ENCODE results near the gene TSPAN15. TPM values are rescaled to one million over a fixed set of nuclear protein-coding genes. Genes with fewer than 3 reads are reported as not detected.
A peak's percentile ranks its signal among the peaks of the same experiment; 100 is the strongest.

Gene TSPAN15
- total and polyA plus RNA-seq, 4 donors: 44.3 to 68.4 (median 55.0) TPM

DNA sequence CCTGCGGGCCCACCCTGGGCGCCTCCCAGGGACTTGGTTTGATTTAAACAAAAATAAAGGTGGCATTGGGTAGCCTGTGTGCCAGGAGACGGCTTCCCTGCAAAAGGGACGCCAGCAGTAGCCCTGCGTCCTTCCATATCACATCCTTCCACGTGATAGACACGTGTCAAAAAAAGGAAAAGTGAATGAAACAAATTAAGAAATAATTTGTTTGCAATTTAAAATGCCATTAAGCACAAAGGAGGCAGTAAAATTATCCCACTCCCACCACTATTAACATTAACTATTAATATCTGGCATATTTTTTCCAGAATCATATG, 42.1 kb upstream of the TSPAN15 start:
- Histone ChIP-seq H3K27me3 (ENCODE audit: control insufficient read depth in 3 of 3, insufficient read depth in 3 of 3, low read length in 2 of 3) (no peaks in the 10 kb centered on the region), H3K9me3 (ENCODE audit: control insufficient read depth in 4 of 4, insufficient read depth in 3 of 4, low read length in 3 of 4) (no peaks in the 10 kb centered on the region), H3K4me1 (ENCODE audit: control insufficient read depth in 5 of 5, insufficient read depth in 5 of 5, low read length in 5 of 5) (peaks cover 0 to 24% (median 17%) of the 10 kb centered on the region in 5 donors), H3K4me3 (peak overlapping the region; percentile 11), H3K27ac (ENCODE audit: low read depth in 1 of 2, low read length in 1 of 2) (peak overlapping the region; percentile 65 to 85), H3K36me3 (ENCODE audit: control insufficient read depth in 4 of 4, insufficient read depth in 4 of 4, low read length in 4 of 4) (no peaks in the 10 kb centered on the region), H3K9ac (ENCODE audit: insufficient read depth in 1 of 2, low read length in 2 of 2) (no peak overlapping the region)
- DNase-seq: no peak
- WGBS, 2 donors: 17 to 24% methylated on average over 7 of the region's 7 CpGs
- no peak for ATAC-seq (ENCODE audit: insufficient read depth, low FRiP score)
- TF ChIP-seq, protein P1, sequence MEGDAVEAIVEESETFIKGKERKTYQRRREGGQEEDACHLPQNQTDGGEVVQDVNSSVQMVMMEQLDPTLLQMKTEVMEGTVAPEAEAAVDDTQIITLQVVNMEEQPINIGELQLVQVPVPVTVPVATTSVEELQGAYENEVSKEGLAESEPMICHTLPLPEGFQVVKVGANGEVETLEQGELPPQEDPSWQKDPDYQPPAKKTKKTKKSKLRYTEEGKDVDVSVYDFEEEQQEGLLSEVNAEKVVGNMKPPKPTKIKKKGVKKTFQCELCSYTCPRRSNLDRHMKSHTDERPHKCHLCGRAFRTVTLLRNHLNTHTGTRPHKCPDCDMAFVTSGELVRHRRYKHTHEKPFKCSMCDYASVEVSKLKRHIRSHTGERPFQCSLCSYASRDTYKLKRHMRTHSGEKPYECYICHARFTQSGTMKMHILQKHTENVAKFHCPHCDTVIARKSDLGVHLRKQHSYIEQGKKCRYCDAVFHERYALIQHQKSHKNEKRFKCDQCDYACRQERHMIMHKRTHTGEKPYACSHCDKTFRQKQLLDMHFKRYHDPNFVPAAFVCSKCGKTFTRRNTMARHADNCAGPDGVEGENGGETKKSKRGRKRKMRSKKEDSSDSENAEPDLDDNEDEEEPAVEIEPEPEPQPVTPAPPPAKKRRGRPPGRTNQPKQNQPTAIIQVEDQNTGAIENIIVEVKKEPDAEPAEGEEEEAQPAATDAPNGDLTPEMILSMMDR (IDR thresholded peaks at IDR 0.05; ENCODE audit: control extremely low read depth, extremely low read depth): no peak

DNA sequence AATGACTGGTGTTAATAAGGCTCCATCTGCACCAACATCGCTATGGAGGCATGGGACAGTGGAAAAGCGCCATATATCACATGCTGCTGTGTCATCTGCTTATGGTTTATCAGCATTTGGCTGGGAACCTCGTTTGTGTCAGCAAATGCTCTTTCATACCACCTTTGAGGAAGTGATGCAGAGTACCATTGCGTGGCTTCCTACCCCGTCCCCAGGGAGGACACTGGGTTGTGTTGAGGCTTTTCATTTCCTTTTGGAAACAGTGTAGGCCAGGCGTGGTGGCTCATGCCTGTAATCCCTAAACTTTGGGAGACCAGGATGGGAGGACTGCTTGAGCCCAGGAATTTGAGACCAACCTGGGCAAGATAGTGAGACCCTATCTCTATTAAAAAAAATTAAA, 41.3 kb upstream of the TSPAN15 start:
- DNase-seq (peak in 1 of 3 donors; percentile 31), ATAC-seq (ENCODE audit: insufficient read depth, low FRiP score) (no peak)
- no peaks in the 10 kb centered on the region for H3K36me3 ChIP-seq (ENCODE audit: control insufficient read depth in 4 of 4, insufficient read depth in 4 of 4, low read length in 4 of 4)
- TF ChIP-seq, protein P1 (IDR thresholded peaks at IDR 0.05; ENCODE audit: control extremely low read depth, extremely low read depth): no peak
- H3K27ac ChIP-seq (ENCODE audit: low read depth in 1 of 2, low read length in 1 of 2): no peak overlapping the region
- H3K27me3 ChIP-seq (ENCODE audit: control insufficient read depth in 3 of 3, insufficient read depth in 3 of 3, low read length in 2 of 3): no peaks in the 10 kb centered on the region
- no peak overlapping the region for H3K4me3 ChIP-seq
- H3K9me3 ChIP-seq (ENCODE audit: control insufficient read depth in 4 of 4, insufficient read depth in 3 of 4, low read length in 3 of 4): no peaks in the 10 kb centered on the region
- H3K9ac ChIP-seq (ENCODE audit: insufficient read depth in 1 of 2, low read length in 2 of 2): no peak overlapping the region
- 42 to 49% methylated on average over 6 of the region's 6 CpGs for WGBS, 2 donors
- H3K4me1 ChIP-seq (ENCODE audit: control insufficient read depth in 5 of 5, insufficient read depth in 5 of 5, low read length in 5 of 5): peaks cover 0 to 24% (median 17%) of the 10 kb centered on the region in 5 donors

DNA sequence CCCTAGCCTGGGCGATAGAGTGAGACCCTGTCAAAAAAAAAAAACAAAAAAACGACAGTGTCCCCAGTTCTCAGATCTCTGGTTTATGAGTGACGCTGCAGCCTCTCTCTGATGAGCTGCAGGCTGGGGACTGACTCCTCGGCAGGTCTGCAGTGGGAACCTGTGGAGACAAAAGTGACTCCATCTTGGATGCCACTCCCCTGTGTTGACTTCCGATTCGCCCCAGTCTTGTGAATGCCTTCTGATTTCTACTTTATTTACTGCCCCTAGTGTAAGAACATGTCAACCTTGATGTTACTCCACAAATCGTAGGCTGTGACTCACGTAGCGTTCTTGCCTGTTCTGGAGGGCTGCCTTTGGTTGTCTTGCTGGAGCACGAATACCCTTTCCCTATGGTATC, 40.8 kb upstream of the TSPAN15 start:
- Histone ChIP-seq H3K27ac (ENCODE audit: low read depth in 1 of 2, low read length in 1 of 2) (no peak overlapping the region), H3K27me3 (ENCODE audit: control insufficient read depth in 3 of 3, insufficient read depth in 3 of 3, low read length in 2 of 3) (no peaks in the 10 kb centered on the region), H3K4me1 (ENCODE audit: control insufficient read depth in 5 of 5, insufficient read depth in 5 of 5, low read length in 5 of 5) (peaks cover 0 to 24% (median 17%) of the 10 kb centered on the region in 5 donors), H3K4me3 (no peak overlapping the region), H3K36me3 (ENCODE audit: control insufficient read depth in 4 of 4, insufficient read depth in 4 of 4, low read length in 4 of 4) (no peaks in the 10 kb centered on the region), H3K9me3 (ENCODE audit: control insufficient read depth in 4 of 4, insufficient read depth in 3 of 4, low read length in 3 of 4) (no peaks in the 10 kb centered on the region), H3K9ac (ENCODE audit: insufficient read depth in 1 of 2, low read length in 2 of 2) (no peak overlapping the region)
- WGBS, 2 donors: 85 to 94% methylated on average over 9 to 10 of the region's 10 CpGs
- TF ChIP-seq, protein P1 (IDR thresholded peaks at IDR 0.05; ENCODE audit: control extremely low read depth, extremely low read depth): no peak
- ATAC-seq (ENCODE audit: insufficient read depth, low FRiP score) (no peak), DNase-seq (no peak)

DNA sequence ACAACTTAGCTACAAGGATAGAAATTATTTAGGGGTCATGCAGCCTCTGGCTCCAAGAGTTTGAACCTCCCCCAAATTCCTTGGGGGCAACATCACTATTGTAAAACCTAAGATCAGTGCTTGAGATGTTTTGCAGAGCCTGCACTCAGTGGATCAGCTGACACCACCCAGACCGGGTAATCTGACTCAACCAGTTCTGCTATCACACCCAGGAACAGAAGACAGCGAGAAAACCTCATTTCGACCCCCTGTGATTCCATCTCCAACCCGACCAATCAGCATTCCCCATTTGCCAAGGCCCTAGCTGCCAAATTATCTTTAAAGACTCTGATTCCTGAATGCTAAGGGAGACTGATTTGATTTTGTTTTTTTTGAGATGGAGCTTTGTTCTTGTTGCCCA, 39.8 kb upstream of the TSPAN15 start:
- H3K27me3 ChIP-seq (ENCODE audit: control insufficient read depth in 3 of 3, insufficient read depth in 3 of 3, low read length in 2 of 3): no peaks in the 10 kb centered on the region
- H3K36me3 ChIP-seq (ENCODE audit: control insufficient read depth in 4 of 4, insufficient read depth in 4 of 4, low read length in 4 of 4): no peaks in the 10 kb centered on the region
- TF ChIP-seq, protein P1 (IDR thresholded peaks at IDR 0.05; ENCODE audit: control extremely low read depth, extremely low read depth): no peak
- no peak for ATAC-seq (ENCODE audit: insufficient read depth, low FRiP score)
- 61 to 82% methylated on average over 4 of the region's 4 CpGs for WGBS, 2 donors
- H3K27ac ChIP-seq (ENCODE audit: low read depth in 1 of 2, low read length in 1 of 2): no peak overlapping the region
- DNase-seq: no peak
- H3K9me3 ChIP-seq (ENCODE audit: control insufficient read depth in 4 of 4, insufficient read depth in 3 of 4, low read length in 3 of 4): no peaks in the 10 kb centered on the region
- peaks cover 0 to 24% (median 13%) of the 10 kb centered on the region in 5 donors for H3K4me1 ChIP-seq (ENCODE audit: control insufficient read depth in 5 of 5, insufficient read depth in 5 of 5, low read length in 5 of 5)
- H3K9ac ChIP-seq (ENCODE audit: insufficient read depth in 1 of 2, low read length in 2 of 2): no peak overlapping the region
- H3K4me3 ChIP-seq: no peak overlapping the region
